HepG2 (cell line): Measurements from ENCODE around the gene PRKCE.

Experiments used
- CTCF ChIP-seq: sonication (generic); formaldehyde crosslinking; IDR thresholded peaks from 2 replicates; pipeline ENCODE4 v1.5.0; 2020; ENCODE audit warnings: mild to moderate bottlenecking, missing genetic modification reagents, moderate library complexity
- ELF4 ChIP-seq: sonication (generic); formaldehyde crosslinking; IDR thresholded peaks from 2 replicates; pipeline ENCODE4 v1.5.0; 2020; ENCODE audit warnings: missing genetic modification reagents, mild to moderate bottlenecking, moderate library complexity, borderline replicate concordance
- EZH2 ChIP-seq: conservative IDR thresholded peaks from 2 replicates; pipeline ENCODE4 v1.6.1; 2012; ENCODE audit warnings: mild to moderate bottlenecking, low read depth, low read length, moderate library complexity
- GABPB1 ChIP-seq: IDR thresholded peaks from 2 replicates; pipeline ENCODE4 v1.6.1; 2016; ENCODE audit warnings: mild to moderate bottlenecking, missing genetic modification reagents, moderate library complexity, missing compliant biosample characterization
- JUND ChIP-seq: sonication (generic); formaldehyde crosslinking; IDR thresholded peaks from 2 replicates; pipeline ENCODE4 v1.8.0; 2022; ENCODE audit warnings: mild to moderate bottlenecking, missing genetic modification reagents
- KDM6A ChIP-seq: IDR thresholded peaks from 2 replicates; pipeline ENCODE4 v1.6.1; 2016; ENCODE audit warnings: low read depth
- NFE2L1 ChIP-seq: sonication (generic); formaldehyde crosslinking; IDR thresholded peaks from 2 replicates; pipeline ENCODE4 v1.4.0; 2020; ENCODE audit warnings: missing genetic modification reagents, mild to moderate bottlenecking, borderline replicate concordance
- NR2C2 ChIP-seq: sonication (generic); formaldehyde crosslinking; IDR thresholded peaks from 2 replicates; pipeline ENCODE4 v1.4.0; 2020; ENCODE audit warnings: missing genetic modification reagents, mild to moderate bottlenecking, moderate library complexity, borderline replicate concordance
- PHF20 ChIP-seq: sonication (generic); formaldehyde crosslinking; IDR thresholded peaks from 2 replicates; pipeline ENCODE4 v1.5.0; 2020; ENCODE audit warnings: mild to moderate bottlenecking, missing genetic modification reagents
- RNF2 ChIP-seq: fragments of 450-650 bp; conservative IDR thresholded peaks from 2 replicates; pipeline ENCODE4 v1.6.1; 2016; ENCODE audit warnings: low read depth
- SETDB1 ChIP-seq: sonication (generic); formaldehyde crosslinking; IDR thresholded peaks from 2 replicates; pipeline ENCODE4 v1.5.1; 2020; ENCODE audit warnings: missing genetic modification reagents, mild to moderate bottlenecking, borderline replicate concordance
- ZNF720 ChIP-seq: sonication (generic); formaldehyde crosslinking; IDR thresholded peaks from 2 replicates; pipeline ENCODE4 v1.4.0; 2020; ENCODE audit warnings: missing genetic modification reagents

GRCh38 chr2:45797451-45798230, 146.2 kb downstream of the PRKCE start:
- TF ChIP-seq NFE2L1 (CRISPR knock-in tag) (no peak), JUND (CRISPR knock-in tag) (no peak), ELF4 (CRISPR knock-in tag) (no peak), CTCF (CRISPR knock-in tag) (no peak), RNF2 (no peak), SETDB1 (CRISPR knock-in tag) (no peak), EZH2 (no peak), PHF20 (CRISPR knock-in tag) (no peak), KDM6A (no peak), NR2C2 (CRISPR knock-in tag) (no peak), ZNF720 (CRISPR knock-in tag) (no peak), GABPB1 (CRISPR knock-in tag) (no peak)
